Body of pancreas (tissue), 4 donors: ENCODE results near the gene ARGLU1.

Source experiments
- CTCF ChIP-seq, 7 experiments: fragments of 450-650 bp in 4 of 7; fragments of 200-600 bp in 3 of 7; sonication (generic) in 3 of 7; IDR thresholded peaks; one replicate each; pipeline ENCODE4 v1.5.1; 2016 to 2019; ENCODE audit warnings: antibody characterized with exemption in 7 of 7
- POLR2A ChIP-seq, 3 donors: fragments of 450-650 bp; IDR thresholded peaks; one replicate each; pipeline ENCODE4 v1.6.1; 2016; ENCODE audit warnings: antibody characterized with exemption in 3 of 3, mild to moderate bottlenecking in 2 of 3

GRCh38 chr13:106503272-106503671, 64.7 kb downstream of the ARGLU1 start:
- TF ChIP-seq CTCF (IDR thresholded peaks at IDR 0.05) (no peak), POLR2A (IDR thresholded peaks at IDR 0.05) (no peak)
